T47D (cell line): Measurements from ENCODE around the gene KCNQ4.

Experiments used
- DNase-seq, 2 experiments: peaks; one replicate each; pipeline versions ENCODE4 v3.0.0 to v3.0.0-alpha.2; 2011 to 2012; ENCODE audit warnings: low read depth in 1 of 2, low spot score in 1 of 2
- JUND ChIP-seq: IDR thresholded peaks from 2 replicates; pipeline ENCODE4 v1.6.1; 2012; ENCODE audit warnings: low read depth
- in situ Hi-C: cut with HindIII; loops from 2 replicates; pipeline ENCODE4 v1.10.0; 2016; ENCODE audit warnings: low sequenced_read_pairs, low pct_unique_long_range_greater_than_20kb

Gene KCNQ4

GRCh38 chr1:40786995-40787705, 3.6 kb downstream of the KCNQ4 start:
- in situ Hi-C loops, result no loop called here
- no peak for DNase-seq
- no peak for TF ChIP-seq JUND

GRCh38 chr1:40787737-40788560, 4.4 kb downstream of the KCNQ4 start:
- TF ChIP-seq JUND, result no peak
- in situ Hi-C loops, result no loop called here
- DNase-seq, result no peak

DNA sequence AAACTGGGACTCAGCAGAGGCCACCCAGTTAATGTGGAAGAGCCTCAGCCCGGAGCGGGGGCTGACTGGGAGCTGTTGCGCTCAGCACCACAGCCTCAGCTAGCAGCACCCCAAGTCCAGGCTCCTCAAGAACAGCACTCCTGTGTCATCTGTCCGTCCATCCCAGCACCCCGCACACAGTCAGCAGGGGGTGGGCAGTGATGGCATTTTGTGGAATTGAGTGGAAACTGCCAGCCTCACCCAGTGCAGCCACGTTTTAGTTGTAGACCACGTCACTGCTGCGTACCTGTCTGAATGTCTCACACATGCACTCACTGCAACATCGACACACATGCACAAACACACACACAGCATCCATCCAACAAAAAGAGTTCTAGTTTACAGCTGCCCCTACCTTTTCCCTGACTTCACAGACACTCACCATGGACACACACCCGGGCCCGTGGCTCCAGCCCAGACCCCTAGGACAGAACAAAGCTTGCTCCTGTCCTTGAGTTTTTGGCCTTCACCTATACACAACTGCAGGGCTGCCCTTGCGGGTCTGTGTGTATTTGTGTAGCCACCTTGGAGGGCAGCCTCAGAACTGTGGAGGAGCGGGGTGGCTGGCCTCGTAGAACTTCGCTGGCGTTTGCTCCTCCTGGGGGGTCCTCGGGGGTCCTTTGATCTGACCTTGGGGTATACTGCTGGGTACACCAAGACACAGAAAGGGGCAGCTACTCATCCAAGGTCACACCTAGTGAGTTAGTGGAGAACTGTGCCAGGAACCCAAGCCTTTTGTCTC, 5.2 kb downstream of the KCNQ4 start:
- DNase-seq, result no peak
- no peak for TF ChIP-seq JUND
- in situ Hi-C loops, result no loop called here

DNA sequence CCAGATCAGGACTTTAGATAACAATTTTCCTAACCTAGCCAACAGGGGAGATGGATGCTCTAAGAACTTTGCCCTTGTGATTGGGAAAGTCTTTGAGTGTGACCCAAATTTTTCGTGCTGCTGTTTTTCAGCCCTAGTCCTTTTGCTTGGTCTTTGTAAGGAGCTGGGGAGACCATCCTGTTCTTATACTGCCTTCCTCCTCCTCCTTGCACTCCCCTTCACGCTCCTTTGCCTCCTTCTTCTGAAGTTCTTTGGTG, 5.7 kb downstream of the KCNQ4 start:
- DNase-seq, result no peak
- in situ Hi-C loops, result no loop called here
- TF ChIP-seq JUND, result no peak

DNA sequence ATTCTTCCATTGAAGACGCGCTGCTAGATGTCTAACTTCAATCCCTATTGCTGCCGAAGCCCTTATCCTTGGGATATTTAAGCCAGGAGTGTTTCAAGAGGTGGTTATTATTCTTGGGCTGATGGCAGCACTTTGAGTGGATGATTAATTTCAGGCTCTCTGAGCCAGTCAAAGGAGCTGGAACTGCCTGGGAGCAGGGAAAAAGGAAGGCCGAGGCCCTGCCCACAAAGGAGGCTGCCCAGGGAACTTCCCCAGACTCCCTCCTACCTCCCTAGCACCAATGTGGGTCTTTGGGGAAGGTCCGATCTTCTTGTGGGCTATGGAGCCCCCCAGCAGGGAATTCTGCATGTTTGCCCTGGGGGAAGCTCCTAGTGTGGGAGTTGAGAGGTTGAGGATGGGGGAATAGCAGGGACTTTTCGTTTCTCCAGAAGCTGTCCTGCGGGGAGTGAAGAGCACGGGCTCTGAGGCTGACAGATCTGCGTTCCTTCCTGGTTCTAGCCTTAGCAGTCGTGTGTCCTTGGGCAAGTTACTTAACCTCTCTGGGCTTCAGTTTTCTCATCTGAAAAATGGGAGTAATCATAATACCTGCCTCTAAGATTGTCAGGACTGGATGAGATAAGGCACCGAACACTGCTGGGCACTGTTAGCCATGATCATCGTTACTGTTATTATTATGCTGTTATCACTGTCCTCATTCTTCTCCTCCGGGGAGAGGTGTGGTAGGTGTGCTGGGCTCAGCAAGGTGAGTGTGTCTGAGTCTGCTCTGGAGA, 6.3 kb downstream of the KCNQ4 start:
- no peak for DNase-seq
- in situ Hi-C loops, result no loop called here
- TF ChIP-seq JUND, result no peak

GRCh38 chr1:40792036-40792435, 8.4 kb downstream of the KCNQ4 start:
- DNase-seq, result no peak
- TF ChIP-seq JUND, result no peak
- in situ Hi-C loops, result no loop called here

GRCh38 chr1:40793617-40794016, 10.0 kb downstream of the KCNQ4 start:
- no peak for DNase-seq
- no peak for TF ChIP-seq JUND
- in situ Hi-C loops, result no loop called here

- no peak for DNase-seq
- TF ChIP-seq JUND, result no peak
- in situ Hi-C loops, result no loop called here
These were observed 10.5 kb downstream of the KCNQ4 start for GRCh38 chr1:40794048-40794447.

DNA sequence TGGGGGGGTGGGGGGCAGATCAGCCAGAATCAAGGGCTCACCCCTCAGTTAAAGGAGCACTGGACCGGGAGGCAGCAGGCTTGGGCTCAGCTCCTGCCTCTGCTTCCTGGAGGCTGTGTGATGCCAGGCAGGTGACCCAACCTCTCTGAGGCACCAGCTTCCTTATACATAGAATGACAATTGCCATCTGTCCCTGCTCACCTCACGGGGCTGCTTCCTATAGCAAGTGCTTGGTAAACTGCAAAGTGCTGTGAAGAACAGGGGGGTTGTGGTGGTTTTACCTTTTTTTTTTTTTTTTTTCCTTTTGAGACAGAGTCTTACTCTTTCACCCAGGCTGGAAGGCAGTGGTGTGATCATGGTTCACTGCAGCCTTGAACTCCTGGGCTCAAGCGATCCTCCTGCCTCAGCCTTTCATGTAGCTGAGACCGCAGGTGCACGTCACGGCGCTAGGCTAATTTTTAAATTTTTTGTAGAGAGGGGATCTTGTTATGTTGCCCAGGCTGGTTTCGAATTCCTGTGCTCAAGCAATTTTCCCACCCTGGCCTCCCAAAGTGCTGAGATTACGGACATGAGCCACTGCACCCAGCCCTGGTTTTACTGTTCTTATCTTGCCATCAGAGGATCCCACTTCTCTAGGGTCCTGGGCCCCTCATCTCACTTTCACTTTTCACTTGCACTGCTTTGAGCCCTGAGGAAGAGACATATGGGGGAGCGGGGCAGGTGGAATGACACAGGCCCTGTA, 11.6 kb downstream of the KCNQ4 start:
- TF ChIP-seq JUND, result no peak
- in situ Hi-C loops, result no loop called here
- no peak for DNase-seq

DNA sequence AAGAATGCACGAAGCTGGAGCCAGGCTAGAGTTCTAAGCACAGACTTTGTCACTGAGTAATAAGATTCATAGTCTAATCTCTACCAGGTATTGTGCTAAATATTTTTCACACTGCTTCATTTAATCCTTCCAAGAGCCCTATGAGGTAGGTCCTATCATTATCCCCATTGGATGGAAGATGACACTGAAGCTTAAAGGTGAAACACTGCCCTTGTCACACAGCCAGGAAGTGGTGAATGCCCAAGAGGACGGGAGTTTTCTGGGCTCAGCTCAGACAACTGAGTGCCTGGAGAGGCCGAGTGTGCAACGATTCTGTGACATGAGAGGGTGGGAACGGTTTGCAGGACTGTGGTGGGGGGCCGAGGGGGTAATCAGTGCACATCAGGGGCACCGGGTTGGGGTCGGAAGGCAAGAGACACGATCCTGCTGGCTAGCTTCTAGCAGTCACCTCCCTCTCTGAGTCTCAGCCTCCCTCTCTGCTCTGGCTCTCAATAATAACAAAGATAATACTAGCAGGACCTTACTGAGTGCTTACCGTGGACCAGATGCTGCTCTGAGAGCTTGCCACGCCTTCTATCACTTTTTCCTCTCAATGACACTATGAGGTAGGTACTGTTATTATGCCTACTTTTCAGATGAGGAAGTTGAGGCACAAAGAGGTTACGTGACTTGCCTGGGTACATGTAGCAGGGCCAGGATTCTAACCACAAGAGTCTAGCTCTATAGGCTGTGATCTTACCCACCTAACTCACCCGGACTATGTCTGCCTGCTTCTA, 12.4 kb downstream of the KCNQ4 start:
- in situ Hi-C loops, result no loop called here
- TF ChIP-seq JUND, result no peak
- no peak for DNase-seq

DNA sequence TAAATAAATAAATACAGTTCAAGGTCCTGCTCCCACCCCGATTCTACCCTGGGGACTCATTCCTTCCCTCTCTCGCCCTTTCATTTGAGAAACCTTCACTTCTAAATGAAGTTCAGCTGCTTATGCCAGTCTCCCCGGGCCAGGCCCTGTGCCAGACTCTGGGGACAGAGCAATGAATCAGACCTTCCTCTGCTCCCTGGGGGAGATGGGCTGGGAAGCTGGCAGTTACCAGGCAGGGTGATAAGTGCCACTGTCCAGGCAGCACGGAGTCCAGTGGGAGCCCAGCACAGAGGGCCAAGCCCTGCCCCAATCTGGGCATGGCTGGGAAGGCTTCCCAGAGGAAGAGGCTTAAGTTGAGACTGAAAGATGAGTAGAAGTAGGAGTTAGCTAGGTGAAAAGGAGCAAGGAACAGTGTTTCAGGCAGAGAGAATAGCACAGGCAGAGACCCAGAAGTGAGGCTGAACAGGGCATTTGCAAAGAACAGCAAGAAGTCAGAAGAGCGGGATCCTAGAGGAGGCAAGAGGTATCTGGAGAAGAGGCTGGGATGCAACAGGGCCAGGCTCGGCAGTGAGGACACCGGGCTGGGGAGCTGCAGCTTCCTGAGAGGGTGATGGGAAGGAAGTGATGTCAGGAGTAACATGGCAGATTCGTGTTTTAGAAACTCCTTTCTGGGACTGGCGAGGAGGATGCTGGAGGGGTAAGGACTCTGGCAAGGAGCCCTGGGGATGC, 13.5 kb downstream of the KCNQ4 start:
- peak in 1 of 2 experiments; percentile 0 for DNase-seq
- in situ Hi-C loops, result no loop called here
- no peak for TF ChIP-seq JUND
